K562 (cell line): ENCODE data around the gene HLA-DOA. TPM values are rescaled to one million over a fixed set of nuclear protein-coding genes. Genes with fewer than 3 reads are reported as not detected.

Experiments used
- ASH1L ChIP-seq: fragments of 450-650 bp; IDR thresholded peaks from 2 replicates; pipeline ENCODE4 v1.6.1; 2018; ENCODE audit warnings: borderline replicate concordance, mild to moderate bottlenecking, low read depth; ENCODE audit not compliant: partially characterized antibody
- BCOR ChIP-seq: fragments of 450-650 bp; IDR thresholded peaks from 2 replicates; pipeline ENCODE4 v1.6.1; 2016
- EGR1 ChIP-seq: fragments of 450-650 bp; conservative IDR thresholded peaks from 2 replicates; pipeline ENCODE4 v1.6.1; 2017; ENCODE audit warnings: mild to moderate bottlenecking
- GATAD2A ChIP-seq: fragments of 450-650 bp; IDR thresholded peaks from 2 replicates; pipeline ENCODE4 v1.6.1; 2017
- KDM5B ChIP-seq: fragments of 200-600 bp; sonication (generic); IDR thresholded peaks from 2 replicates; pipeline ENCODE4 v1.6.1; 2012; ENCODE audit warnings: low read depth, mild to moderate bottlenecking, moderate library complexity, low read length, control low read depth, inconsistent platforms; ENCODE audit not compliant: insufficient replicate concordance
- L3MBTL2 ChIP-seq: fragments of 450-650 bp; IDR thresholded peaks from 2 replicates; pipeline ENCODE4 v1.6.1; 2016; ENCODE audit warnings: mild to moderate bottlenecking, moderate library complexity
- ZFPM2 ChIP-seq: fragments of 250-450 bp; sonication (Bioruptor Pico); IDR thresholded peaks from 2 replicates; pipeline ENCODE4 v1.5.1; 2022; ENCODE audit warnings: mild to moderate bottlenecking
- ZNF695 ChIP-seq: fragments of 450-650 bp; formaldehyde crosslinking; IDR thresholded peaks from 2 replicates; pipeline ENCODE4 v1.4.0; 2020; ENCODE audit warnings: mild to moderate bottlenecking, moderate library complexity
- ZSCAN29 ChIP-seq: fragments of 450-650 bp; IDR thresholded peaks from 2 replicates; pipeline ENCODE4 v1.6.1; 2017
- polyA plus RNA-seq, 8 experiments: library from polyadenylated mRNA; depleted of rRNA in 4 of 8; stranded (reverse) in 5 of 8; unstranded in 3 of 8; fragments of >200 nt; fragmentation: Nextera tagmentation in 2 of 8; fragmentation: Illumina TruSeq in 1 of 8; extraction: Ambion mirVana in 2 of 8; extraction: Trizol in 1 of 8; gene quantifications; 2 replicates each; pipeline versions ENCODE4 v1.2.1 to v1.2.3, GENCODE V29; 2011 to 2014; ENCODE audit warnings: inconsistent platforms in 1 of 8, missing spikeins in 1 of 8
- total RNA-seq, 7 experiments: library from RNA; depleted of rRNA in 6 of 7; stranded (reverse); fragments of >200 nt in 6 of 7; fragmentation: Illumina TruSeq in 2 of 7; extraction: Trizol in 2 of 7; gene quantifications; 2 replicates each; pipeline versions ENCODE4 v1.2.1 to v1.2.3, GENCODE V29; 2011 to 2021; ENCODE audit warnings: low replicate concordance in 1 of 7
- TF ChIP-seq, protein P1 (sequence below): sonication (generic); formaldehyde crosslinking; IDR thresholded peaks from 2 replicates; pipeline ENCODE4 v1.8.0; 2022; ENCODE audit warnings: mild to moderate bottlenecking, missing genetic modification reagents
- TF ChIP-seq, protein P2 (sequence below): fragments of 250-450 bp; sonication (Bioruptor Pico); IDR thresholded peaks from 2 replicates; pipeline ENCODE4 v1.9.0; 2021; ENCODE audit warnings: mild to moderate bottlenecking
- TF ChIP-seq, protein P3 (sequence below), 2 experiments: fragments of 450-650 bp; IDR thresholded peaks; 2 replicates each; pipeline ENCODE4 v1.6.1; 2016
- TF ChIP-seq, protein P4 (sequence below): fragments of 250-450 bp; sonication (Bioruptor Pico); IDR thresholded peaks from 2 replicates; pipeline ENCODE4 v1.4.0; 2020; ENCODE audit warnings: borderline replicate concordance
- TF ChIP-seq, protein P5 (sequence below), 2 experiments: fragments of 450-650 bp in 1 of 2; IDR thresholded peaks; 2 replicates each; pipeline ENCODE4 v1.6.1; 2011 to 2017; ENCODE audit warnings: low read depth in 2 of 2, antibody characterized with exemption in 1 of 2, borderline replicate concordance in 1 of 2, low read length in 1 of 2, mild to moderate bottlenecking in 1 of 2, mixed read lengths in 1 of 2; ENCODE audit not compliant: control insufficient read depth in 1 of 2

Gene HLA-DOA
- total and polyA plus RNA-seq, 9 of the 15 experiments (the other 6 are each of a cell fraction or from before 2014, with no cell fraction given), result 0.07 TPM; not detected in 8

DNA sequence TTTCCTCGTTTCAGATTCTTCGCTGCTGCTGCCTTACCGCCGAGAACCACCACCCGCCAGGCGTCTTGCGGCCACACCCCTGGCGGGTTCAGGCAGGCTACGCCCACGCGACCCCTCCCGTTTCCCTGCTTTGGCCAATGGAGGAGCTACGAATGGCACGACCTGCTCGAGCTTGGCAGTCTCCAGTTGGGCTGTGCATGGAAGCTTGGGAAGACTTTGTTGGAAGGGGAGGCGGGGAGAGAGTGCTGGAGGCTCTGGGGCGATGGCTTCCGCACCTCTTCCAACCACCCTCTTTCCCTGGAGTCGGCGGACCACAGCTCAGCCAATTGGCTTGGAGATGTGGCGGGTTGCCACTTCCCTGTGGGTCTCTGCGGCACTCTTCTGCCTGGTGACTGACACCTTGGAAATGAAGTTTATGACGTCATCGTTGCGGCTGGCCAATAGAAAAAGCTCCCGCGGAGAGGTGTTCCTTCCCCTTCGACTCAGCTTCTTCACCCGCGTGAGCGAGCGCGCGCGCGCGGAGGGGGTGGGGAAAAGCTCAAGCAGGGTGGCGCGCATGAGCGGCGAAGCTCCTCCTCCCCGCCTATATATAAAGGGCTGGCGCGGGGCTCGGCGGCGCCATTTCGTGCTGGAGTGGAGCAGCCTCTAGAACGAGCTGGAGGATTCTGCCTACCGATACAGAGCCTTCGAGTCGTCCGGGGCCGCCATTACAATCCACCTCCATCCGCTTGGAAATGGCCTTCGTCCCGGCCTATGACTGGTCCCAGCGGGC is 37.6 kb downstream of the HLA-DOA start (continued):
- peak; percentile 99 for TF ChIP-seq EGR1
- no peak for TF ChIP-seq ZSCAN29
- TF ChIP-seq, protein P1, sequence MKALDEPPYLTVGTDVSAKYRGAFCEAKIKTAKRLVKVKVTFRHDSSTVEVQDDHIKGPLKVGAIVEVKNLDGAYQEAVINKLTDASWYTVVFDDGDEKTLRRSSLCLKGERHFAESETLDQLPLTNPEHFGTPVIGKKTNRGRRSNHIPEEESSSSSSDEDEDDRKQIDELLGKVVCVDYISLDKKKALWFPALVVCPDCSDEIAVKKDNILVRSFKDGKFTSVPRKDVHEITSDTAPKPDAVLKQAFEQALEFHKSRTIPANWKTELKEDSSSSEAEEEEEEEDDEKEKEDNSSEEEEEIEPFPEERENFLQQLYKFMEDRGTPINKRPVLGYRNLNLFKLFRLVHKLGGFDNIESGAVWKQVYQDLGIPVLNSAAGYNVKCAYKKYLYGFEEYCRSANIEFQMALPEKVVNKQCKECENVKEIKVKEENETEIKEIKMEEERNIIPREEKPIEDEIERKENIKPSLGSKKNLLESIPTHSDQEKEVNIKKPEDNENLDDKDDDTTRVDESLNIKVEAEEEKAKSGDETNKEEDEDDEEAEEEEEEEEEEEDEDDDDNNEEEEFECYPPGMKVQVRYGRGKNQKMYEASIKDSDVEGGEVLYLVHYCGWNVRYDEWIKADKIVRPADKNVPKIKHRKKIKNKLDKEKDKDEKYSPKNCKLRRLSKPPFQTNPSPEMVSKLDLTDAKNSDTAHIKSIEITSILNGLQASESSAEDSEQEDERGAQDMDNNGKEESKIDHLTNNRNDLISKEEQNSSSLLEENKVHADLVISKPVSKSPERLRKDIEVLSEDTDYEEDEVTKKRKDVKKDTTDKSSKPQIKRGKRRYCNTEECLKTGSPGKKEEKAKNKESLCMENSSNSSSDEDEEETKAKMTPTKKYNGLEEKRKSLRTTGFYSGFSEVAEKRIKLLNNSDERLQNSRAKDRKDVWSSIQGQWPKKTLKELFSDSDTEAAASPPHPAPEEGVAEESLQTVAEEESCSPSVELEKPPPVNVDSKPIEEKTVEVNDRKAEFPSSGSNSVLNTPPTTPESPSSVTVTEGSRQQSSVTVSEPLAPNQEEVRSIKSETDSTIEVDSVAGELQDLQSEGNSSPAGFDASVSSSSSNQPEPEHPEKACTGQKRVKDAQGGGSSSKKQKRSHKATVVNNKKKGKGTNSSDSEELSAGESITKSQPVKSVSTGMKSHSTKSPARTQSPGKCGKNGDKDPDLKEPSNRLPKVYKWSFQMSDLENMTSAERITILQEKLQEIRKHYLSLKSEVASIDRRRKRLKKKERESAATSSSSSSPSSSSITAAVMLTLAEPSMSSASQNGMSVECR (CRISPR knock-in tag), result peak; percentile 45
- TF ChIP-seq, protein P2, sequence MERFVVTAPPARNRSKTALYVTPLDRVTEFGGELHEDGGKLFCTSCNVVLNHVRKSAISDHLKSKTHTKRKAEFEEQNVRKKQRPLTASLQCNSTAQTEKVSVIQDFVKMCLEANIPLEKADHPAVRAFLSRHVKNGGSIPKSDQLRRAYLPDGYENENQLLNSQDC, result peak; percentile 95
- TF ChIP-seq ZNF695 (CRISPR knock-in tag), result 0 out of 2 replicates have a peak, but pooled peaks have one; percentile 43
- TF ChIP-seq ASH1L, result peak; percentile 43
- no peak; the same call in 1 of the 2 replicates for TF ChIP-seq ZFPM2 (CRISPR knock-in tag)
- TF ChIP-seq, protein P3, sequence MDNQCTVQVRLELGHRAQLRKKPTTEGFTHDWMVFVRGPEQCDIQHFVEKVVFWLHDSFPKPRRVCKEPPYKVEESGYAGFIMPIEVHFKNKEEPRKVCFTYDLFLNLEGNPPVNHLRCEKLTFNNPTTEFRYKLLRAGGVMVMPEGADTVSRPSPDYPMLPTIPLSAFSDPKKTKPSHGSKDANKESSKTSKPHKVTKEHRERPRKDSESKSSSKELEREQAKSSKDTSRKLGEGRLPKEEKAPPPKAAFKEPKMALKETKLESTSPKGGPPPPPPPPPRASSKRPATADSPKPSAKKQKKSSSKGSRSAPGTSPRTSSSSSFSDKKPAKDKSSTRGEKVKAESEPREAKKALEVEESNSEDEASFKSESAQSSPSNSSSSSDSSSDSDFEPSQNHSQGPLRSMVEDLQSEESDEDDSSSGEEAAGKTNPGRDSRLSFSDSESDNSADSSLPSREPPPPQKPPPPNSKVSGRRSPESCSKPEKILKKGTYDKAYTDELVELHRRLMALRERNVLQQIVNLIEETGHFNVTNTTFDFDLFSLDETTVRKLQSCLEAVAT (IDR thresholded peaks at IDR 0.05), result peak in 1 of 2 experiments; percentile 78; a peak in 1 of 4 replicates
- TF ChIP-seq L3MBTL2, result peak; percentile 98
- TF ChIP-seq, protein P4, sequence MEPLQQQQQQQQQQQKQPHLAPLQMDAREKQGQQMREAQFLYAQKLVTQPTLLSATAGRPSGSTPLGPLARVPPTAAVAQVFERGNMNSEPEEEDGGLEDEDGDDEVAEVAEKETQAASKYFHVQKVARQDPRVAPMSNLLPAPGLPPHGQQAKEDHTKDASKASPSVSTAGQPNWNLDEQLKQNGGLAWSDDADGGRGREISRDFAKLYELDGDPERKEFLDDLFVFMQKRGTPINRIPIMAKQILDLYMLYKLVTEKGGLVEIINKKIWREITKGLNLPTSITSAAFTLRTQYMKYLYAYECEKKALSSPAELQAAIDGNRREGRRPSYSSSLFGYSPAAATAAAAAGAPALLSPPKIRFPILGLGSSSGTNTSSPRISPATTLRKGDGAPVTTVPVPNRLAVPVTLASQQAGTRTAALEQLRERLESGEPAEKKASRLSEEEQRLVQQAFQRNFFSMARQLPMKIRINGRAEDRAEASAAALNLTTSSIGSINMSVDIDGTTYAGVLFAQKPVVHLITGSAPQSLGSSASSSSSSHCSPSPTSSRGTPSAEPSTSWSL (CRISPR knock-in tag), result peak; percentile 54; the same call in 1 of the 2 replicates
- TF ChIP-seq BCOR, result no peak
- TF ChIP-seq GATAD2A, result 0 out of 2 replicates have a peak, but pooled peaks have one; percentile 54
- TF ChIP-seq, protein P5, sequence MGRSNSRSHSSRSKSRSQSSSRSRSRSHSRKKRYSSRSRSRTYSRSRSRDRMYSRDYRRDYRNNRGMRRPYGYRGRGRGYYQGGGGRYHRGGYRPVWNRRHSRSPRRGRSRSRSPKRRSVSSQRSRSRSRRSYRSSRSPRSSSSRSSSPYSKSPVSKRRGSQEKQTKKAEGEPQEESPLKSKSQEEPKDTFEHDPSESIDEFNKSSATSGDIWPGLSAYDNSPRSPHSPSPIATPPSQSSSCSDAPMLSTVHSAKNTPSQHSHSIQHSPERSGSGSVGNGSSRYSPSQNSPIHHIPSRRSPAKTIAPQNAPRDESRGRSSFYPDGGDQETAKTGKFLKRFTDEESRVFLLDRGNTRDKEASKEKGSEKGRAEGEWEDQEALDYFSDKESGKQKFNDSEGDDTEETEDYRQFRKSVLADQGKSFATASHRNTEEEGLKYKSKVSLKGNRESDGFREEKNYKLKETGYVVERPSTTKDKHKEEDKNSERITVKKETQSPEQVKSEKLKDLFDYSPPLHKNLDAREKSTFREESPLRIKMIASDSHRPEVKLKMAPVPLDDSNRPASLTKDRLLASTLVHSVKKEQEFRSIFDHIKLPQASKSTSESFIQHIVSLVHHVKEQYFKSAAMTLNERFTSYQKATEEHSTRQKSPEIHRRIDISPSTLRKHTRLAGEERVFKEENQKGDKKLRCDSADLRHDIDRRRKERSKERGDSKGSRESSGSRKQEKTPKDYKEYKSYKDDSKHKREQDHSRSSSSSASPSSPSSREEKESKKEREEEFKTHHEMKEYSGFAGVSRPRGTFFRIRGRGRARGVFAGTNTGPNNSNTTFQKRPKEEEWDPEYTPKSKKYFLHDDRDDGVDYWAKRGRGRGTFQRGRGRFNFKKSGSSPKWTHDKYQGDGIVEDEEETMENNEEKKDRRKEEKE (IDR thresholded peaks at IDR 0.05; ENCODE audit: borderline replicate concordance in 1 of 2, control insufficient read depth in 1 of 2, low read depth in 2 of 2, low read length in 1 of 2), result no peak; a peak in 1 of 4 replicates
- TF ChIP-seq KDM5B, result peak; percentile 99
